Stimulated activated CD8-positive, alpha-beta memory T cell treated with anti-CD3 and anti-CD28 coated beads, Interleukin-7, amount 100 ng/mL, for 1 hour (primary cell): ENCODE results near the gene MINDY4.

Source experiments
- DNase-seq, 2 donors: peaks; one replicate each; pipeline ENCODE4 v3.0.0-alpha.2; 2020; ENCODE audit warnings: low read depth in 2 of 2

The MINDY4 gene

GRCh38 chr7:30915005-30915601, 143.9 kb downstream of the MINDY4 start:
- DNase-seq = no peak

- no peak for DNase-seq
Measured at GRCh38 chr7:30915751-30916150, 144.5 kb downstream of the MINDY4 start.

GRCh38 chr7:30916255-30916654, 145.0 kb downstream of the MINDY4 start:
- no peak for DNase-seq

- DNase-seq = no peak
Measured at GRCh38 chr7:30916767-30917166, 145.6 kb downstream of the MINDY4 start.

- no peak for DNase-seq
Measured at GRCh38 chr7:30917216-30917893, 146.1 kb downstream of the MINDY4 start.

- DNase-seq = no peak
Measured at GRCh38 chr7:30918676-30919075, 147.5 kb downstream of the MINDY4 start.

- no peak for DNase-seq
Measured at GRCh38 chr7:30920021-30920583, 148.9 kb downstream of the MINDY4 start.

- DNase-seq = no peak
Measured at GRCh38 chr7:30920584-30921539, 149.6 kb downstream of the MINDY4 start.

- no peak for DNase-seq
Measured at GRCh38 chr7:30921540-30922401, 150.6 kb downstream of the MINDY4 start.

GRCh38 chr7:30922596-30922995, 151.4 kb downstream of the MINDY4 start:
- no peak for DNase-seq

- DNase-seq = no peak
Measured at GRCh38 chr7:30923009-30923773, 152.0 kb downstream of the MINDY4 start.

GRCh38 chr7:30923774-30924413, 152.7 kb downstream of the MINDY4 start:
- DNase-seq = no peak

- no peak for DNase-seq
Measured at GRCh38 chr7:30924624-30925023, 153.4 kb downstream of the MINDY4 start.

GRCh38 chr7:30925117-30925516, 153.9 kb downstream of the MINDY4 start:
- no peak for DNase-seq

GRCh38 chr7:30925913-30926312, 154.7 kb downstream of the MINDY4 start:
- no peak for DNase-seq

GRCh38 chr7:30926313-30926712, 155.1 kb downstream of the MINDY4 start:
- no peak for DNase-seq

GRCh38 chr7:30927040-30927439, 155.8 kb downstream of the MINDY4 start:
- no peak for DNase-seq

- no peak for DNase-seq
Measured at GRCh38 chr7:30927559-30927958, 156.3 kb downstream of the MINDY4 start.

- no peak for DNase-seq
Measured at GRCh38 chr7:30928254-30928872, 157.1 kb downstream of the MINDY4 start.

- no peak for DNase-seq
Measured at GRCh38 chr7:30929686-30930085, 158.5 kb downstream of the MINDY4 start.
